DMS 273 treated with DMSO at 0.1 percent for 48 hours (cell line): ENCODE measurements around the gene SLC25A29.
"Not testable (repeated sequence)": the region's sequence is repeated elsewhere in the genome, so short reads cannot be mapped to it uniquely, and the experiment has no call there.

Source experiments
- DNase-seq: peaks from one replicate; lab custom pipeline; 2025; lab: John Stamatoyannopoulos, UW

Gene SLC25A29

GRCh38 chr14:100312110-100312876 is 6.0 kb upstream of the SLC25A29 start:
- not testable (repeated sequence) for DNase-seq

DNA sequence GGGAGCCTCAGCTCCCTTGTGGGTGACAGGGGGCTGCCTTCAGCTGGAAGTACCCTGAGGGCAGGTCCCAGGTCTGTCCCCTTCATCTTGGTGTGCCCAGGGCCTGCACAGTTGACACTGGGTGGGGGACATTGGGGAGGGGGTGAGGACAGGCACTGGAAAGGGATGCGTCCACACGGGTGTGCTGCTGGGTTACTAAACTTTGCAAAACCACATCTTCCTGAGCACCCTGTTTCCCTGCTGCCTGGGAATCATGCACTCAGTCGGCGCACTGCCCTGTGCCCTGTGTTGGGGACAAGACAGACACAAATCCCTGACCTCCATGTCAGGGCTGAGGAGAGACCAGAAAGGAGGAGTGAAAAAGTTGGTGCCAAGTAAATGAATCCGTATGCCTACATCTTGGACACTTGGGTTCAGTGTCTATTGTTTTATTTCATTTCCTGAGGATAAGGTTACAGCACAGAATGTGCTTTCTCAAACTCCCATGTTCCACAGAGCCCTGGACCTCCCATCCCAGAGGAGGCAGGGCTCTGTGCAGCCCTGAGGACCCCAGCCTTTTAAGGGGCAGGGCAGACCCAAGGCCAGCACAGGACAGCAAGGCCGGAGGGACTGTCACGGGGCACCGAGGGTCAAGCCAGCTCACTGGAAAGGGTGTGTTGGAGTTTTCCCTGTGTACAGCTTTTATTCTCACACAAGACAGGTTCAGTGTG is 2.9 kb upstream of the SLC25A29 start:
- no peak for DNase-seq

DNA sequence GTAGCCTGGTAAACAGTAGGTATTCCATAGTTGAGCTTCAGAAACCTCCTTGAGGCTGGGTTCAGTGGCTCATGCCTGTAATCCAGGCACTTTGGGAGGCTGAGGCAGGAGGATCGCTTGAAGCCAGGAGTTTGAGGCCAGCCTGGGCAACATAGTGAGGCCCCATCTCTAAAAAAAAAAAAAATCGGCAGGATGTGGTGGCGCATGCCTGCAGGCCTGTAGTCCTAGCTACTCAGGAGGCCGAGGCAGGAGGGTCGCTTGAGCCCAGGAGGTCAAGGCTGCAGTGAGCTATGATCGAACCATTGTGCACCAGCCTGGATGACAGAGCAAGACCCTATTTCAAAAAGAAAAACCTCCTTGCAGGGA is 2.2 kb upstream of the SLC25A29 start:
- not testable (repeated sequence) for DNase-seq

DNA sequence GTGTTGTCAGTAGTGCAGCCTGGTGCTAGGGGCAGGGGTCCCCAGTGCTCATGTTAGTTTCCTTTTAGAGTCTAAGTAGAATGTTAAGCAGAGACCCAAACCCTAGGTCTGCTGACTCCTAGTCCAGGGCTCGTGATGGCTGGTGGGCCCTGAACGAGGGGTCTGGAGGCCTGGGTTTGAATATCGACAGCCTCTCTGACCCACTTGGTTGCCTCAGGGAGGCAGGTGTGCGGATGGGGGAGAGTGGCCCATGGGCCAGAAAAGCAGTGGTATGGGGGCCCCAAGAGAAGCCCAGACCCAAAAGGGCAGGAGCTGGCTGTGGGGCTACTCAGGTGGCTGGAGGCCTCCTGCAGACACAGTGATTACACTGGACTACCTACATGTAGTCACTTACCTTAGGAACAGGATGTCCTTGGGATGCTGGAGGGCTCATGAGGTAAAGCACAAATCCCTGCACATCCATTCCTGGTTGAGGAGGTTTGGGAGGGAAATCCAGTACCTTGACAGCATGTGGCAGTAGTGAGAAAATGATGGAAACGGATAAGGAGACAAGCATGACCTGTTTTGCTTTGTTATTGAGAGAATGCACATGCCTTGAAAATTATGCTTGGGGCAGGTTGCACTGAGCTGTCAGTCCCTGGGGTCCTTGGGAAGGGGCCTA is 1.7 kb upstream of the SLC25A29 start:
- no peak for DNase-seq

GRCh38 chr14:100306998-100307765 is 938 bp upstream of the SLC25A29 start:
- DNase-seq = no peak

- no peak for DNase-seq
Measured at GRCh38 chr14:100305324-100306100, 732 bp downstream of the SLC25A29 start.

DNA sequence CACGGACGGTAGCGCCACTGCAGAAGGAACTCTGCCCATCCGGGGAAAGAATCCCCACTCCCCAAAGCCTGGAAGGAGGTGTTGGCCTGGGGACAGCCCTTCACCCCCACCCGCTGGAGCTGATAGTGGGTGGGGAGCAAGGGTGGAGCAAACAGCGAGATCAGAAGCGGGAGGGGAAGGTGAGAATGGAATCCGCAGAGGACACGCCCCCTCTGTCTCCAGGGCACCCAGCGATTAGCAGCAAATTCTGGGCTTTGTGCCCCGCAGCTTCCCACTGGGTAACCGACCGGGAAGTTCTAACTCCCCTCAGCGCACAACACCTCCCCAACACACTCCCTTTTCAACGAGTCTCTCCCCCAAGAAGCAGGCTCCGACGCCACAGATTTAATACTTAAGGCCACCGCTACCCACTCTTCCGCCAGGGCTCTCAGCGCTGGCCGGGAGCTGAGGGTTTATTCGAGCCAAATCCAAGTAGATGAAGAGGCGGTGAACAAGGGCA is 1.4 kb downstream of the SLC25A29 start:
- DNase-seq = no peak

DNA sequence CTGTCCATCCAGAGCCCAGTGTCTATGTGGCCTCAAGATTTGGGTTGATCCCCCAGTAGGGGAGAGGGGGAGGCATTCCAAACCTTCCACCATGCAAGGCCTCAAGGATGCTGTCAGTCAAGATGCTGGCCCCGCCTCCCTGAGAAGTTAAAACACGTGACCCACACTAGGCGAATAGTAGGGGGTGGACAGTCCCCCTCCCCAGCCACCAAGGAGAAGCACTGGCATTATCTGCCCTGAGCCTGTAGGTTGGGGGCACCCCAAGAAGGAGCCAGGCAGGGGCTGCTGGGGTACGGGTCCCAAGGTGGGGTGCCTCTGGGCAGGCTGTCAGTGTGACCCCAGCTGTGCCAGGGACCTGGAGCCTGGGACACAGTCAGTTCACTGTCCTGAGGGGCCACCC is 2.3 kb downstream of the SLC25A29 start:
- DNase-seq = no peak

GRCh38 chr14:100303179-100303578 is 3.1 kb downstream of the SLC25A29 start:
- no peak for DNase-seq

GRCh38 chr14:100302616-100303015 is 3.6 kb downstream of the SLC25A29 start:
- no peak for DNase-seq

DNA sequence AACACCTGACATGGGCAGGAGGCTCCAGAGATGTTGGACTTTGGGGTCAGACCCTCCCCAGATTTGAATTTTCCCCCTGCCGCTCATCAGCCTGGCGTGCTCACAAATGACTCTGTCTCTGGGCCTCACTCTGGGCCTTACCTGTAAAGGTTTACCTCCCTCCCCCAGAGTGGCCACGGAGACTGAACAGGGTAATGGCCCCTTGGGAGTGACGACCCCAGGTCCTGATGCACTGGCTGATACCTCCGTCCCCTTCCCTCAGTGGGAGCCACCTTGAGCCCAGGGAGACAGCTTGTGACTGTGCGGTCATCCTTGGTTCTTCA is 7.0 kb downstream of the SLC25A29 start:
- no peak for DNase-seq

GRCh38 chr14:100298551-100299237 is 7.5 kb downstream of the SLC25A29 start:
- no peak for DNase-seq

DNA sequence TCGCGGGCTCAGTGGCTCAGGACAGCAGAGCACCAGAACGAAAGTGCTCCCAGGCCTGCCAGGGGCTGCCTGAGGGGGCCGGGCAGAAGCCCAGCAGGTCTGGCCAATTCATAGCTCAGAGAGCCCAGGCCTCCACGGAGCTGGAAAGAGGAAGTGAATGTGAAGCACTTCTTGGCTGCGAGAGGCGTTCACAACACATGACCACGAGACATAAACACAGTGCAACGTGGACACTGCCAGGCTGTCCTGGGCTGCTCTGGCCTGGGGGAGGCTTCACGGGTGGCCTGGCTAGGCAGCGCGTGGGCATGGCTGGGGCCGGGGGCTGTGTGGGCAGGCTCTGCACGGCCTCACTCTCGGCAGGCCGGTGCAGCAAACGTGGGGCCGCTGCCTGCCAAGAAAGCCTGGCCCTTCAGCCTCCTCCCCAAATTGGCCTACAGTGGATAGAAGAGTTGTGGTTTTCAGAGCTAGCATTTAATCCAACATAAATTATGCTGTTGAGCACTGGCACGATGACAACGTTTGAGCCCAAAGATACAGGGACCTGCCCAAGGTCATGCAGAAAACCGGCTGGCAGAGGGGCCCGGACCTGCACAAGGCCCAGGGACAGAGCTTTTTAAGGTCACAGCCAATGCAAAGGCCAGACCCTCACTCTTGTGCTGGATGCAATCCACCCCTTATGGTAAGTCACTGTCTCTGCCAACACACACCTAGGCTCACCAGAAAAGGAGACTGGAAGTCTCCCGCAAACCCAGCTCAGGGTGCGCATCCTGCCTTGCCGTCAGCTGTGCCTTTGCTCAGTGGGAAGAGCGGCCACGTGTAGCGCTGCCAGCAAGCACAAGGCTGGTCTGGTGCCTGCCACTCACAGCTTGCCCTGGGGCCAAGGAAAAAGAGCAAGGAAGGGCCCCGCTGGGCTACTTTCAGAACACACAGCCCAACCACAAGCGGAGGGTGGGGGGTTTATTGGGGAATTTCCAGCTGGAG is 8.6 kb downstream of the SLC25A29 start:
- DNase-seq = no peak

DNA sequence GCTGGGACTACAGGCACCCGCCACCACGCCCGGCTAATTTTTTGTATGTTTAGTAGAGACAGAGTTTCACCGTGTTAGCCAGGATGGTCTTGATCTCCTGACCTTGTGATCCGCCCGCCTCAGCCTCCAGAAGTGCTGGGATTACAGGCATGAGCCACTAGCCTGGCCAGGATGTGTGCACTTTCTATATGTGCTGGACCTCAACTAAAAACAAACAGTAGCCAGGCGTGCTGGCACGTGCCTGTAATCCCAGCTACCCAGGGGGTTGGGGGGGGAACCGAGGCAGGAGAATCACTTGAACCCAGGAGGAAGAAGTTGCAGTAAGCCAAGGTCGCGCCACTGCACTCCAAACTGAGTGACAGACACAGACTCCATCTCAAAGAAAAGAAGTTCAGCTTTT is 9.5 kb downstream of the SLC25A29 start:
- DNase-seq = not testable (repeated sequence)

GRCh38 chr14:100296106-100296651 is 10.1 kb downstream of the SLC25A29 start:
- DNase-seq = no peak

- DNase-seq = no peak
Measured at GRCh38 chr14:100295376-100296105, 10.7 kb downstream of the SLC25A29 start.

GRCh38 chr14:100294963-100295330 is 11.3 kb downstream of the SLC25A29 start:
- DNase-seq = no peak

- no peak for DNase-seq
Measured at GRCh38 chr14:100294213-100294962, 11.9 kb downstream of the SLC25A29 start.
